Activated CD4-positive, alpha-beta T cell treated with anti-CD3 and anti-CD28 coated beads, Interleukin-2, amount 50 U/mL, for 4 hours (primary cell): ENCODE results near the gene SFSWAP.
"Not testable (repeated sequence)": the region's sequence is repeated elsewhere in the genome, so short reads cannot be mapped to it uniquely, and the experiment has no call there.

ENCODE experiments used
- DNase-seq, 2 experiments: peaks; one replicate each; pipeline ENCODE4 v3.0.0-alpha.2; 2020

The SFSWAP gene

DNA sequence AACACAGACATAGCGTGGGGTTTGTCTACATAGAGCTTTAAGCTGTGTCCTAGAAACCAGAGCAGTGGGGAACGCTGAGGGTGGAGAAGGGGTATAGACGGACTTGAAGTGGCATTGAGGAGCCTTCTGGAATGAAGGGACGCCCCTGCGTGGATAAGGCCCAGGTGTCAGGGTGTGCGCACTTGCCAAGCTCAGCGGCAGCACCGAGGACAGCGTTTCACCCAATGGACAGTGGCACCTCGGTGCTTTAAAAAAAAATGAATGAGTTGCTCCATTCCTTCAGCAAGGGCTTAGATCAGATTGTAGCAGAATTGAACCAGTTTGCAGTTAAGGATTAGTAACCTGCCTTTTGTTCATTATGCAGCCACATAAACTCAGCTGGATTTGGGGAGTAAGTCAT, 83.7 kb downstream of the SFSWAP start:
- no peak for DNase-seq

GRCh38 chr12:131795064-131795463, 84.2 kb downstream of the SFSWAP start:
- DNase-seq = no peak

DNA sequence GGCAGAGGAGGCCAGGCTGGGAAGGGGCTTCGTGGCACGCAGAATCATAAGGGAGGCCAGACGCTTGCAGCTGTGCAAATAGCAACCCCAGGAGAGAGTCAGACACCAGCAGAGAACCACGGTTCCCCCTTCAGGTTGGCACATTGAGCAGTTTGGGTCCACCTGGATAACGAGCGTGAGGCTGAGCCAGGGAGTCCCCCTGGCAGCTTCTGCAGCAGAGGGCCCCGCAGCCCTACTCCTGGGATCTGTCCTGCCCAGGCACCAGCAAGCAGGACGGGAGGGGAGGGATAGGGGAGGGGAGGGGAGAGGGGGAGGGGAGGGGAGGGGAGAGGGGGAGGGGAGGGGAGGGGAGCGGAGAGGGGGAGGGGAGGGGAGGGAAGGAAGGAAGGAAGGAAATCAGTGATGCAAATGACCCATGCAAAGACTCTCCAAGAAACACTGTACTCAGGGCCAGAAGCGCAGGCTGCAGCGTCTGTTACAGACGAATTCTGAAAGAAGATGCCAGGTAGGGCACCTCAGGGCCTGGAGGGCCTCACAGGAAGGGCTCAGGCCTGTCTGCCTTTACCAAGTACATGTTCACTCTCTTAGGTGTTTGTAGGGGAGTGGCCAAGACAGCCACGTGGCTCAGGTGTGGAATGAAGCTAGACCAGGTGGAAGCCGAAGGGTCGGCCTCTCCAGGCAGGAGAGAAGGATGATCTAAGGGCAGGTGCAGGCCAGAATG, 85.0 kb downstream of the SFSWAP start:
- no peak for DNase-seq

DNA sequence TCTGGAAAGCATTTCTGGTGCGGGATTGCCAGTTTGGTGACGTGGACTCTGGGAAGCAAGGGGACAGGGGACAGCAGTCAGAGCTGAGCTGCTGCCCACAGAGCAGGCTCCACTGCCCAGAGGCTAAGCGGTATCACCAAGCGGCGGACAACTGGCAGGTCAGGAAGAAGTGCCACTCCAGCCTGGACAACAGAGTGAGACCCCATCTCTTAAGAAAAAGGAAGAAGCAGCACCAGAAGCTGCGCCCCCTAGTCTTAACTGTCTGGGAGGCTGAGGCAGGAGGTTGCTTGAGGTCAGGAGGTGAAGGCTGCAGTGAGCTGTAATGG, 85.5 kb downstream of the SFSWAP start:
- DNase-seq = no peak

DNA sequence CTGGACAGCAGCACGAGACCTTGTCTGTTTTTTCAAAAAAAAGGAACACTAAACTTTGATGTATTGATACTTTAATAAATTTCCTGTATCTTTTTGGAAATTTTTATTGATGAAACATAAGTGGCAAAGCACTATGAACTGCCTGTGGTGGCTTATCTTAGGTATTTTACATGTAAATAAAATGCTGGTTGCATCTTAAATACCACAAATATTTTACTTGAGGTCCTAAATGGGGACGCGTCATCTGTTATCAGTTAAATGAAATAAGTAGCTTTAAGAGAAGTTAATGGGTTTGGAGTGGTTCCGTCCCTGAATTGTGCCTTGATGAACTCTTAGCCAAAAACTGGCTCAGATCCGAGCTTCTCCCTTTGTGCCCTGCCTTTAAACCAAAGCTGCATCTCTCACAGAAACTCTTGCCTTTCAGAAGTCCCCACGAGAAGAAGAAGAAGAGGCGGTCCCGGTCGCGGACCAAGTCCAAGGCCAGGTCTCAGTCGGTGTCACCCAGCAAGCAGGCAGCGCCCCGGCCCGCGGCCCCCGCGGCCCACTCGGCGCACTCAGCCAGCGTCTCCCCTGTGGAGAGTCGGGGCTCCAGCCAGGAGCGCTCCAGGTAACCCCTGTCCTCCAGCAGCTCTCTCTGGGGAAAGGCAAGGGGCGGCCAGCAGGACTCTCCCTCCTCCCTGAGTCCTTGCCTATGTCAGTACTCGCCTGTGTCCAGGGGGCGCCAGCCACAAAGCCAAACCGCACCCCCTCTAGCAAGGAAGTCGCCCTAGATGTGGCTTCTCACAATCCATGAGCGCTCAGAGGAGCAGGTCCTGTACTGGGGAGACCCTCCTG, 86.1 kb downstream of the SFSWAP start:
- no peak for DNase-seq

- no peak for DNase-seq
Observed at GRCh38 chr12:131797588-131797934, 86.7 kb downstream of the SFSWAP start.

- no peak for DNase-seq
Observed at GRCh38 chr12:131799195-131799594, 88.3 kb downstream of the SFSWAP start.

DNA sequence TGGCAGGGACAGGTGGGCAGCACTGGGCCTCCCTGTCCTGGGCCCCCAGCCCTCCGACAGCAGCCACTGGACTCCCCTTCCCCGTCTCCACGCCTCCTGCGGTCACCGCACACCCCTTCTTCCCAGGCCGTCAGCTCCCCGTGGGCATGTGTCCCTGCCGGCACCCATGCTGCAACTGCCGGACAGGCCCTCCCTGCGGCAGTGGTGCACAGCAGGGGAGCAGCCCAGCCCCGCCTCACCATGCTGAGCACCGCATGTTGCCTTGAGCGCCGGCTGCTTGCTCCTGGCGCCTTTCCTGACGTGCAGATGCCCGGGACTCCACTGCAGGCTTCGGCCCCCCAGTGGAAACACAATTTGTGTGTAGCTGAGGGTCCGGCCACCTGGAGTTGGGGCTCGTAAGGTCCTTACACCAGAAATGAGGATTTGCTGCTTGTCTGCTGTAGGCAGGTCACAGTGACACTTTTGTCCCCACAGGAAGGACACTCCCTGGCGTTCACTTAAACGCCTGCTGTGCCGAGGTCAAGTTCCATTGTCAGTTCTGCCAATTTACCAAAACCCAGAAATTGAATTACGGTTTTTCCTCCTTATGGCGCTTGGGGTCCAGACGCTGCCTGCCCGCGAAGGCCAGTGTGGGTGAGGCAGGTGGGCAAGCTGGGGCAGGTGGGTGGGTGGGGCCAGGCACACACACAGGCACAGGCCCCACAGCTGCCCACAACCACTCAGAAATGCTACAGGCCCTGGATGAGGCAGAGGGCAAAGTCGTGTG, 89.1 kb downstream of the SFSWAP start:
- DNase-seq = no peak

- no peak for DNase-seq
Observed at GRCh38 chr12:131800594-131801135, 89.8 kb downstream of the SFSWAP start.

DNA sequence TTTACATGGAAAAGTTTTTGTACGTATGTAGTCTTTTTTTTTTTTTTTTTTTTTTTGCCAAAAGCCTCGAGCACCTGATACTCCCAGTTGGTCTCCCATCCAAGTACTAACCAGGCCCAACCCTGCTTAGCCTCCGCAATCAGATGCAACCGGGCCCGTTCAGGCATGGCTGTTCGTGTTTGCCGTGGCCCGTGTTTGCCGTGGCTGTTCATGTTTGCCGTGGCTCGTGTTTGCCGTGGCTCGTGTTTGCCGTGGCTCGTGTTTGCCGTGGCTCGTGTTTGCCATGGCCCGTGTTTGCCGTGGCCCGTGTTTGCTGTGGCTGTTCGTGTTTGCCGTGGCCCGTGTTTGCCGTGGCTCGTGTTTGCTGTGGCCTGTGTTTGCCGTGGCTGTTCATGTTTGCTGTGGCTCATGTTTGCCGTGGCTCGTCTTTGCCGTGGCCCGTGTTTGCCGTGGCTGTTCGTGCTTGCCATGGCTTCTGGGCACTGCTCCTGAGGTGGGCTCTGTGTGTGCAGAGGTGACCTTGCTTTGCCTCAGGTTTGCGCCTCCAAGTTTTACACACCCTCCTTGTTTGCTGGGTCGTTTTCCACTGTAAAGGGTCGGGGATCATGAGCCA, 90.5 kb downstream of the SFSWAP start:
- DNase-seq = no peak

DNA sequence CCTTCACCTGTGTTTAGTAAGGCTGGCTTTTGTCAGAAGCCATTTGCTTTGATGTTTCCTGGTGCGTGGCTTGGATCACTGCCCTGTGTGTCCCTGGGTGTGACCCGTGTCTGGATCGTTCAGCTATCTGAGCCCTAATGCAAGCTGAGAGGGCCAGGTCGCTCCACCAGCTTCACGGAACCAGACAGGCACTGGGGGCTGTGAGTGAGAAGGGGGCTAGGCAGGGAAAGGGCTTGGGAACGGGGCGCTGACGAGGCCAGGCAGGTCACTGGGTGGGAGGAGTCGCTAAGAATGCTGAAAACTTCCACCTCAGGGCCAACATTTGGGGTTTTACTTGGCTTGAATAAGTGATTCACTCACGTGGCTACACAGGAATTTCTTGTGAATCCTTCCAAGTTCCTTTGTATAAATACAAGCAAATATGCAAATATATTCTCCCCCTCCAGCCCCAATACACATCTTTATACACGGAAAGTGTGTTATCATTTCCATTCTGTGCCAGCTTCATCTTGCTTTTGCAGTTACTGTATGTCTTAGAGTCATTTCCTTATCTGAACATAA, 93.2 kb downstream of the SFSWAP start:
- DNase-seq = no peak

GRCh38 chr12:131805421-131805820, 94.5 kb downstream of the SFSWAP start:
- no peak for DNase-seq

GRCh38 chr12:131806674-131807073, 95.8 kb downstream of the SFSWAP start:
- no peak for DNase-seq

GRCh38 chr12:131808744-131809371, 98.0 kb downstream of the SFSWAP start:
- no peak for DNase-seq

DNA sequence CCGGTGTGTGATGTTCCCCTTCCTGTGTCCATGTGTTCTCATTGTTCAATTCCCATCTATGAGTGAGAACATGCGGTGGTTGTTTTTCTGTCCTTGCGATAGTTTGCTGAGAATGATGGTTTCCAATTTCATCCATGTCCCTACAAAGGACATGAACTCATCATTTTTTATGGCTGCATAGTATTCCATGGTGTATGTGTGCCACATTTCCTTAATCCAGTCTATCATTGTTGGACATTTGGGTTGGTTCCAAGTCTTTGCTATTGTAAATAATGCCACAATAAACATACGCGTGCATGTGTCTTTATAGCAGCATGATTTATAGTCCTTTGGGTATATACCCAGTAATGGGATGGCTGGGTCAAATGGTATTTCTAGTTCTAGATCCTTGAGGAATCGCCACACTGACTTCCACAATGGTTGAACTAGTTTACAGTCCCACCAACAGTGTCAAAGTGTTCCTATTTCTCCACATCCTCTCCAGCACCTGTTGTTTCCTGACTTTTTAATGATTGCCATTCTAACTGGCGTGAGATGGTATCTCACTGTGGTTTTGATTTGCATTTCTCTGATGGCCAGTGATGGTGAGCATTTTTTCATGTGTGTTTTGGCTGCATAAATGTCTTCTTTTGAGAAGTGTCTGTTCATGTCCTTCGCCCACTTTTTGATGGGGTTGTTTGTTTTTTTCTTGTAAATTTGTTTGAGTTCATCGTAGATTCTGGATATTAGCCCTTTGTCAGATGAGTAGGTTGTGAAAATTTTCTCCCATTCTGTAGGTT, 98.8 kb downstream of the SFSWAP start:
- not testable (repeated sequence) for DNase-seq

DNA sequence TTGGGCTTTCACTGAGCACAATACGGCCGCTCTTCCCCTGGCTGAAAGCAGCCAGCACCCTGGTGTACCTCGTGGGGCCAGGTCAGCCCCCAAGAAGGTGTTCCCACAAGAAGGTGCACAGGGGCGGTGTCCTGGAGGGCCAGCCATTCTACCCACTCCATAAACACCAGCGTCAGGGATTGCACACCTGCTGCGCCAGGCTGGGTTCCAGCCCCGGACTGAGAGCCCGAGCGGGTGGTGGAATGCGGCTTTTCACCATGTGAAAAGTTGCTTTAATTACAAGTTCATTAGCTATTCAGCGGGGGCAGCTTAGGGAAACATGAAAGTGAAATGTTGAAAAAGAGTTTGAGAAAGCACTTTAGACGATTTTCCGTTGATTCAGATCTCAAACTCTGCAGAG, 99.8 kb downstream of the SFSWAP start:
- no peak for DNase-seq

GRCh38 chr12:131815131-131815530, 104.2 kb downstream of the SFSWAP start:
- no peak for DNase-seq

DNA sequence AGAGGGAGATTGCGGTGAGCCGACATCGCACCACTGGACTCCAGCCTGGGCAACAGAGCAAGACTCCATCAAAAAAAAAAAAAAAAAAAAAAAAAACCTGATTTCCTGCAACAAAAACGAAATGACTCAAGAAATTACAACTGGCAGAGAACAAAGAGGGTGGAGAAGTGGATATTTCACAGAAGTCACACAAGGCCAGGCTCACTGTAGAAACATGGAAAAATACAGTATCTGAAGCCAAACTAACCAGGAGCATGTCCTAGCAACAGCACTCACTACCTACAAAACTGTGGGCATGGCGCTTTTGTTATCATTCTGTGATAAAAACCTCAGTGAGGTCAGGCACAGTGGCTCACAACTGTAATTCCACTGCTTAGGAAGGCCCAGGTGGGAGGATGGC, 105.6 kb downstream of the SFSWAP start:
- no peak for DNase-seq

GRCh38 chr12:131817241-131817640, 106.4 kb downstream of the SFSWAP start:
- no peak for DNase-seq

DNA sequence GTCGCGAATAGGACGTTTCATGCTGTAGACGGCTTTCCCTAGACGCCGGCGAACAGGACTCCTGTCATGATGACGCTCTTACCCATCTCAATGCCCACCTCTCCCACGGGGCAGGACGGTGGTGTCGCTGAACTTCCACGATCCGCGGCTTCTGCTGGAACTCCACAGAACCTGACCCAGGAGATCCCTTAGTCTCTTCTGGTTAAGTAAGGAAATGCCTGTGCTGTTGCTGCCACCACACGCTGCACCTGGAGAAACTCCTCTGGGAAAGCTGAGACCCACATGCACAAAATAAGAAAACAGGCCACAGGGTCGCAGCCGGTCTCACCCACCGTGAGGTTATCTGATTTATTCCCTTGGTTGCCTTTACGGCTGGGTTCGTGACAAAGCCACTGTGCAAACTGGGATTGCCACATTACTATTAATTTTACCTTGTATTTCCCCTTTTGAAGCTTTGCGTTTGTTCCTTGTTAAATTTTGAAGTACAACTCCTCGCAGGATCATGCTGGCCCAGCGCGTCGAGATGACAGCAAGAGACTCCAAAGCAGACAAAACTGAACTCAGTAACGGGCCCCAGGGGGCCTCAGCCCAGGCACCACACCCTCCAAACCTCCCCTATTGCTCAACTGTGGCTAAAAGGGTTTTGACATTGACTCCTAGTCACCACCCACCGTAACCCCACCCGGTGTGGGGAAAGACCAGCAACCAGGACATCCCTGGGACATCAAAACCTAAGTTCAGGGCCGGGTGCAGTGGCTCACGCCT, 108.1 kb downstream of the SFSWAP start:
- DNase-seq = no peak

DNA sequence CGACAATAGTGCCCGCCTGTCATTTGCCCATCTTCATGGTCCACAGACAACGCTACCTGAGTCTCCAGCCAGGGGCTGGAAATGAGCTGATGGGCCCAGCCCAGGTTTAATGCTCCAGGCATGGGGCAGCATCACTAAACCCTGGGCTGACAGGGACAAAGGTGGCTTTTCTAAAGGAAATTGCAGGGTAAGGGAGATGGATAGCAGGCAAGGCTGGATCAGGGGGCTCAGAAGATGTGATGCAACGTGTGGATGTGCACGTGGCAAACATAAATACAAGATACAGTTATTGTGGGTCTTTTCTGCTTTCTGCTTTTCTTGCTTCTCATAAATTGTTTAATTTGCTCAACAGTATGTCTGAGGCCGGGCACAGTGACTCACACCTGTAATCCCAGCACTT, 113.6 kb downstream of the SFSWAP start:
- DNase-seq = no peak
